HT-29 (cell line): ENCODE results near the gene SIX2. TPM values are rescaled to one million over a fixed set of nuclear protein-coding genes. Genes with fewer than 3 reads are reported as not detected.

Source experiments
- DNase-seq: peaks from one replicate; pipeline ENCODE4 v3.0.0-alpha.2; 2015; ENCODE audit warnings: low spot score
- total RNA-seq: library from RNA; depleted of rRNA; stranded (reverse); fragments of >200 nt; shearing (Covaris generic); gene quantifications from 2 replicates; pipeline ENCODE4 v1.2.3, GENCODE V29; 2014; rRNA removed

SIX2 gene
- total RNA-seq, 1 experiment from 2014 or later = not detected

DNA sequence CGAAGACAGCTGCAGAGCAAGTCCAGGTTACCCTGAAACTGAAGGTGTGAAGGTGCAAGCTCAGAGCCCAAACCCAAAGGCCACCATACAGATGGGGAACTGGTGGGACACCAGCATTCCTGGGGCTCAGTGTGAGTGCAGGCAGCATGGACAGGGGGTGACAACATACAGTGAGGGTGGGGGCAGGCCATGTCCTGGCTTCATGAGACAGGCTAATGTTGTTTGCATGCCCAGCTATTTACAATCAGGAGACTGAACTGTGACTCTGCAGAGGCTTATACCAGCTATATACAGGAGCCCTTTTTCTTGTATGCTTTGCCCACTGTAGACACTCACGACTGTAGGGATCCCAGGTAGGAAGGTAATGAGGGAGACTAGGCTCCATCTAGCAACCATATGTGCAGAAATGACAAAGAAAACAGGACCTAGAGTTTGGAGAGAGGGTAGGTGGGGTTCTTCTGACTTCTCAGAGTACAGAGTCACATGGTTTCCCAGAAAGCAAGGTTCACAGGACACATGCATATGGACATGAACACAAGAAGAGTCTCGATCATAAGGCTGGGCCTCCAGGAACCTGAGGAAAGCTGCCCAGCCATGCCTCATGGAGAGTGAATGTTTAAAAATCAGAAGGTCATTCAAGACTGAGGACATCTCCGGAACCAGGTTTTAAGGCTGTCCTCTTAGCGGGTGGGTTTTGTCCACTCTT, 41.4 kb downstream of the SIX2 start:
- DNase-seq = no peak

DNA sequence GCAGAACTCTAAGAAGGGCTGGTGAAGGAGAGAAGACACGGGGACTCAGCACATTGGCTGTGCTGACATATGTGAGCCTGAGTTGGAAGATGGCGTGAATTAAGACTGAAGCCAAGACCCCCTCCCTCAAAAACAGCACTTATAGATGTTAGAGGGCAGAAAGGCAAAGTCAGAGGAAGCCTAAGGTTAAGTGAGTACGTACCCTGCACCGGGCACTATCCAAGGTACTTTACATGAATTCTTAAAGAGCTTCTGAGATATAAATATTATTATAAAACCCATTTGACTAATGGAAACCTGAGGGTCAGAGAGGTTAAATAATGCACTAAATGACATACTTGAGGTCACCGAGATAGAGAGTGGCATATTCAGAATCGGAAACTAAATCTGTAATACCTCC, 42.2 kb downstream of the SIX2 start:
- DNase-seq = no peak

DNA sequence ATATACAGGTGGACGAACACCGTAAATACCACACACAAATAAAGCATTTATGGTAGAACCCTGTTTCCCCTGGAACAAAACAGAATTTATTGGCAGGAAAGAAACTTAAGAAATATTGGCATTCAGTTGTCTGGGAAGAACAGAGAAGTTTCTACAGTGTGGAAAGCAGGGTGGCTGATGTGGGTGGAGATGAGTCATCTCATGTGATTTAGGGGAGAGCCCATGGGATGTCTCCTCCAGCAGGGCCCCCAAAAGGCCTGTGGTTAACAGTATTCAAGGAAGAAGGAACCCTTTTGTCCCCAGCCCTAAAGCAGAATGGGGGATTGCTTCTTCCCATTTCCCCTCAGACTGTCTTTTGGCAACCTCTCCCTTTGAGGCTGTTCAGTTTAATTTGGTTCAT, 43.6 kb downstream of the SIX2 start:
- DNase-seq = no peak

DNA sequence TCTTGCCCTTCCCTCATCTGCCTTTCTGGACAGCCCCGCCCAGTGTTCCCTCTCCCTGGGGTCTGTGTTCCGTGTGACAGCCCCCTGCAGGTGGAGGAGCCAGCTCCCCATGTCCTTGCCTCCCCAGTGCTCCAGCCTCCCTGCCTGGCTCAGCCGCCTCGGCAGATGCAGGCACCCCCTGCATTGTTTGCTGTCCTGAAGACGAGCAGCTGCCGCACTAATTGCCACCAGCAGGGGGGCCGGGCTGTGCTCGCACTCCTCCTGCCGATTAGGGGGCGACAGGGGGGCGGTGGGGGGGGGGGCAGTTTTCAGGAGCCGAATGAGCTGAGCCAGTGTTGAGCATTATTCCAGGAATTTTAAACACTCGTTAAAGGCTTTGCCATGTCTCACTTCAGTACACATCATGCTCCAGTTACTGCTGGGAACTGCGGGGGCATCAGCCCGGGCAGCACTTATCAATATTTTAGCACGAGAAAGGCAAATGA, 44.5 kb downstream of the SIX2 start:
- no peak for DNase-seq

DNA sequence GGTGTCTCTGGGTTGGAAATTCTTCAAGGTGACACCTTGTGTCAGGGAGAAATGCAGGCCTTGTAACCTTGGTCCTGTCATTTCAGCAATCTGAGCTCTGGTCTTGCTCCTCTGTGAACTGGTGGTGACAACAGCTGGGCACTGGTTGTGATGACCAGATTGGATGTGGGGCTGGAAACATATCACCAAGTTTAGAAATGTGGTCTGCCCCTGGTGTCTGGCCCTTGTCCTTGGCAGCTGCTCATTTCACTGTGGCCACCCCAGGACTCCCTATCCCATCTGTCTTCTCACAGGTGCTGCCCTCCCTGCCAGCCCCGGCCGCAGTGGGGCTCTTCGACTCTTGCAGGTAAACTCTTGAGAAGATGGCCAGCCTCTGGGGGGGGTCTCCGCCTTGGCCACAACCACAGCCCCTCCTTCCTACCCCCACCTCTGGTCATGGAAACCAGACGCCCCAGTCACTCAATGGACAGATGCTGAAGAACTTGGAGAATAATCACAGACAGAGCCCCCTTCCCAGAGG, 47.0 kb downstream of the SIX2 start:
- no peak for DNase-seq

DNA sequence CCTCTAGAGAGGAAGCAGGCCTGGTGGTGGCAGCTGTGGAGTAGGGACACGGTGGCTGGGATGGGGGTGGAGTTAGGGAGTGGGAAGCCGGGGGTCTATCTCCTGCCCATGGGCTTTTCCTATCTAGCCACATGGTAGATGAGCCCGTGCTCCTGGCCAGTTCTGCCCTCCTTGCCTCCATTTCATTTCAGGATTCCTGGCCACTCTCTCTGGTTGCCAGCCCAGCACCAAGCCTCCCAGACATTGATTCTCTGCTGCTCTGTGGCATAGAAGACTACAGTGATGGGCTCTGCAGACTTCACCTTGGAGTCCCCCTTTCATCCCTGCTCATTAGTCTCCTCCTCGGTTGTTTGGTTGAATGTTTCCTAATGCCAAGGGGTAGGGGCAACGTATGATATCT, 48.4 kb downstream of the SIX2 start:
- no peak for DNase-seq

DNA sequence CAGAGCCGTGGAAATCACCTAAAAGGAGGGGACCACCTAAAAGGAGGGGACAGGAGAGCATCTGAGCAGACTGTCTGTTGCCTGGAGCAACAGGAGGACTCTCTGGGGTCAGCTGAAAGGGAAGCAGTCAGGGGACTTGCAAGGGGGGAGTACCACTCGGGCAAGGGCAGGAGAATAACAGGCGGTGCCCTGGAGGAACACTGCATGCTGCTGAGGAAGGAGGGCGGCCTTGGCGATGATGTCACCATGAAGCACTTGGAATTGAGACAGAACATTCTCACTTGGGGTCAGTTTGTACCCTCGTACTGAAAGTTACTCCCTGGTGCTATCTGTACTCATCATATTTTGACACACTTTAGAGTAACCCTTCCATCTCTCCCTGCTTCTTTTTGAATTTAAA, 49.4 kb downstream of the SIX2 start:
- DNase-seq = no peak

DNA sequence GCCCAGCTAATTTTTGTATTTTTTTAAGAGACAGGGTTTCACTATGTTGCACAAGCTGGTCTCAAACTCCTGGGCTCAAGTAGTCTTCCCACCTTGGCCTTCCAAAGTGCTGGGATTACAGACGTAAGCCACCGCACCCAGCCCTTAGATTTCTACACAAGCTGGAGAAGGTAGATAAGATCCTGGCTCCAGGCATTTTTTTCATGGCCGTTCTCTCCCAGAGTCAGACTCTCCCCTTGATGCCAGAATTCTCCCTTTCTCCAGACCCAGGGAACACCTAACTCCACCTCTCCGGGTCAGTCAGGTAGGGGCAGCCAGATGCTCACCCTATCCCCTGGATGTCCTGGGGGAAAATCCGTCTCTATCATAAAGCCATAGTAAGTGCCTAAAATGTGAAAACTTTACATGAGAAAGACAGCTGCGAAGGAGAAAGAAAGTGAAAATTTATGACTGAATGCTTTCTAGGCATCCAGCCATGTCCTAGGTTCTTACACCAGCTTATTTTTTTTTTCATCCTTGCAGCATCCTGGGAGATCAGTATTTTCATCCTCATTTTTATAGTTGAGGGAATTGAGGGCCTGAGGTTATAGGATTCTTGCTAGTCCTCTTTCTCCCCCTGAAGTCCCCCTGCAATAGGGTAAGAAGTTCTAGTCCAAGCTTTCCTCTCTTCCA, 51.5 kb downstream of the SIX2 start:
- DNase-seq = no peak

DNA sequence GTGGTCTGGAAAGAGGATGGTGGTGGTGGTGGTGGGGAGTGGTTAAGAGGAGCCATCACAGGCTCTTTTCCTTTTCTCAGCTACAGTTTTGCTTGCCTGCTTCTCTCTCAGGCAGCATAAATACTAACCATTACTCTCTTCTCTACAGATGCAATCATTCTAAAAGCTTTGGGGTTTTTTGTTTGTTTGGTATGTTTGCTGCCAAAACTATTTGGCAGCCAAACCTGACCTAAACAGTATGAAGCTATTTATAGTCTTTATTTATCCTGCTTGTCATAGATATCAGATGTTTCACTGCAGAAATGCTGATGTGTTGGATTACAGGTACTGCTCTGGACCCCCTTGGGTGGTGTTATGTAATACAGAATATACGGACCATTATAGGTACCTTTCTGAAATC, 52.4 kb downstream of the SIX2 start:
- no peak for DNase-seq

DNA sequence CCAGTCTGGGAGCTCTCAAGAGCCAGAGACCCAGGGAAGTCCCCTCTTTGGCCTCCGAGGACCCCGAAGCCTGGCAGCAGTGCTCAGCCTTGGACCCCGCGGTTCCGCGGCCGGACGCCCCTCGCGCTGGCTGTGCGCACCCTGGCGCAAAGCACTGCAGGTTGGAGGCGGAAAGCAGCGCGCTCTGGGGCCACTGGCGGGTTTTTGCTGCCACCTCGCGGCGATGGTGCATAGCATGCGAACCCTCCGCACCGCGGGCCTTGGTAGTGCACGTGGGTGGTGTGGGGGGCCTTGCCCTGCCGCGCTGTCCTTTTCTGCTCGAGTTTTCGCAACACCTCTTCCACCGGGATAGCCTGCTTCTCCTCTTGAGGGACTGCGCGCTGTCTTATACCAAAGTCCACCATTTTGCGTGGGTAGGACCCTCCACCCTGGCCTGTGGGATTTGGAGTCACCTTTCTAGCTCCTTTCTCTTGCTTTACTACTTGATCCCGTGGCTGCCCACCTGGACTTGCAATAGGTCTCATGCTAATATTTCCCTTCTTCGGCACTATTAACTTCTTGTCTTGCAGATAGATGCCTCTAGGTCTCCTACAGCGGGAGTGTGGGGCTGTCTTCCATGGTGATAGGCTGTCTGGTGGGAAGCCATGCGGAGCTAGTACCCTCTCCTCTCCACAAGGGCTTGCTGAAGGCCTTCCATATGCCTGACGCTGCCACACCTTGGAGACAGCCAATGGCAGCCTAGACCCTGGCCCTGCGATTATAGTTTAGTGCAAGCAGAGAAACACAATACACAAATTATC, 53.5 kb downstream of the SIX2 start:
- DNase-seq = peak; percentile 81

Other genes starting within 250 kb of the SIX2 start
- not detected in 2 replicates for gene SIX3, start 67.8 kb downstream of the SIX2 start, total RNA-seq